RKO (cell line): ENCODE measurements around the gene ARL15.
"Not testable (repeated sequence)": the region's sequence is repeated elsewhere in the genome, so short reads cannot be mapped to it uniquely, and the experiment has no call there.

Experiments used
- DNase-seq: peaks from one replicate; pipeline ENCODE4 v3.0.0-alpha.2; 2016; ENCODE audit warnings: low spot score

The ARL15 gene

DNA sequence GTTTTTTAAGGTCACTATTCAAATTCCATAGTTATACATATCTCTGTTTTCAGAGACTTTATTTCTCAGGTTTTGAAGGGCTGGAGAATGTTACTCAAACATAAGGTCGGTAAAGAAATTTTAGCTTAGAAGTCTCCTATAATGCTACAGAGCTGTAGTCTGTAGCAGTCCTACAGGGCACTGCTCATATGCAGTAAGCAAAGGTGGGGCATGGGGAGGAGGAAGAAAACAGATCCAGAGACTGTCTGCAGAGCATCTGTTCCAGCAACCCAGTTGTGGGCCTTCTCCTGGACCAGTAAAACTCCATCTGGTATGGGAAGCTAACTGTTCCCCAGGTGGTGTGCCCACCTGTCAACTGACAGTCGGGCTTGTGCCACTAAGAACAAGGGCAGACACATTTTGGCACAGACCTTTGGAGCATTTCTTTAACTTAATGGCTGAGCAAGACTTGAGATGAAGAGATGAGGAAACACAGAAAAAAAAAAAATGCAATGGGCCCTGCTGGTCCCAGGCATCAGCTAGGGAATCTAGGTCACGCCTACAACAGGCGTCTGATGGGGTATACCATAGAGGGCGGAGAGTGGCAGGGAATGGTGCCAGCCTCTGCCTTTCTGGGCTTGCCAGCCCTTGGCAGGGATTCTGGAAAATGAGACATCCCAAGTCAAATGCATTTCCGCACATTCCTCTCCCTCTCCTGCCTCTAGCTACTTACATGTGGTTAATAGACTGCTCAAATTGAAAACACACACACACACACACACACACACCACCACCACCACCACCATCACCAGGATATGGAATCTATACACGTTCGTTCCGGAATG is 218.9 kb downstream of the ARL15 start:
- DNase-seq = no peak

DNA sequence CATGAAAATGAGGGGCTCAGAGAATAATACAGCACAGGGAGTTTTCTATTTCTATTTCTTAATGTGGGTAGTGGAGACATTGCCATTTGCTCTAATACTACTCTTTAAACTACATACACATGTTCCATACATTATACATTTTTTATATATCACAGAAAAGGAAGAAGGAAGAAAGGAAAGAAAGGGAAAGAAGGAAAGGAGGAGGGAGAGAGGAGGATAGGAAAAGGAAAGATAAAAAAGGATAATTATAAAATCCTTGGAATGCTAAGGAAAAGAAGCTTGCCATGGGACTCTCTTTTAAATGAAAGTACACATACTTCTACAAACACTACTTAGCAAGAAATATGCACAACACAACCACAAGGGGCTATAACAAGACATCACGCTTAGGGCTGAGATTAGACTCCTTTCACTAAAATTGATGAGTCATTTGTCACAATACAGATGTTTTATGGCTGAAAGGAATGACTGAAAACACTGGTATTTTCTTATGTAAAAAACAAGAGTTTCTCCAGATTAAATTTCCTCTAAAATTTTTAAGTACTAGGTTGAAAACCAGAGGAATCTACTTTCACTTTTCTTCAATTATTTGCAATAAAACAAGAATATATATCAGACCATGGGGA is 219.8 kb downstream of the ARL15 start:
- peak; percentile 73 for DNase-seq

DNA sequence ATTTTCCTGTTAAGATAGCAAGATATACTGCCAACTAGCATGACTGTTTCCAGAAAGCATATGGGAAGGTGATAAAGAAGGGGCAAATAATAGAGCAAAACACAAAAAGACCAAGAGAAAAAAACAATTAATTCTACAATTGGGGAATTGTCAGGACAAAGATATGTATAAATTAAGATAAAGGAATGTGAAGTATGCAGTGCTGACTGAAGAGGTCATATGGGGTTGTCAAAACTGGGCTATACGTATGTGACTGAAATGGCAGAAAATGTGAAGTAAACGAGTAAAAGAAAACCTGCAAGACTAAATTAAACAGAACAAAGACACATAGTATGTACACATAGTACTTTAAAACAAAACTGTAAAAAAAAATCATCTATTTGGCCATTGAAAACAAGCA is 222.3 kb downstream of the ARL15 start:
- DNase-seq = no peak

DNA sequence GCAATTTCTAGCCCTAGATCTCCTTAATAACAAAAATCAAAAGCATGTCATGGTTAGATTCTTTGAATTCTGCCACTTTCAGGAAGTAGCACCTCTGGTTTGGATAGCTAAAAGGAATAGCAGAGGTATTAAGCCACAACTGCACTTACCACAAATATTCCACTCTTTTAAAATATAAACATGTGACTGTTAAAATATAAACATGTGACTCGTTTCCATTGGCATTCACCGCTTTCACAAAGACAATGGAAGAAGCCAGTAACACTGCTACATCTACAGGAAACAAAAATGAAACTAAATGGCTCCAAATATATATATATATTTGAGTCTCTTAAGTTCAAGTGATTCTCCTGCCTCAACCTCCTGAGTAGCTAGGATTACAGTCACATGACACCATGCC is 222.9 kb downstream of the ARL15 start:
- DNase-seq = no peak

DNA sequence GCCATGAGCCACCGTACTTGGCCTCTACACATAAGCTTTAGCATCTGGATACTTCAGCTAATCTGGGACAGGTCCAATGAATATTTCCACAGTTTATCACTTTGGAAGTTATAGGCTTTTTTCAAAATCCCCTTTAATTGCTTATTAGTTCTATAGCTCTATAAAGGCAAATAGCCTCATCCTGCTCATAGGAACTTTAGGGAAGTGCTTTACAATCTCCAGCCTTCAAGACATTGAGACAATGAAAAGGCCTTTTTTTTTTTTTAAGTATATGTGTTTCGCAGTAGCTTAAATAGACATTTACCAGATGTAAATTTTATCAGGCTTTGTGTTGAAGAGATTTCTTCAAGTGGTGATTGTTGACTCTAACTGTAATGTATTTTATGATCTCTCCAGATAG is 224.2 kb downstream of the ARL15 start:
- DNase-seq = no peak

DNA sequence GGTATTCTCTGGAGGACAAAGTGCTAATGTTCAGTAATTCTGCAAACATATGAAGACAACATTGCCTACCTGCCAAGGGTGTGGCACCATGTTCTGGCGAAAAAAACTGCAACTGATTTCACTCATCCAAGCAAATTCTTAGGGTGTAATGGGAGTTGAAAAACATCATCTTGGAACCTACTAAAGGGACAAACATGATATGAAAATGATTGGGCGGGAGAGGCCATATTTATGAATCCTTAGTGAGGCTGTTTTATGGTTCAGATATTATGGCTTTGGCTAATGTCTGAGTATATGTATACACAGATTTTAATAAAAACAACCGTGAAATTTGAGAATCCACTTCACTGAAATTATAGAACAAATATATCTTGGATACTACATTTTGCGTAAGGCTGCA is 225.7 kb downstream of the ARL15 start:
- no peak for DNase-seq

DNA sequence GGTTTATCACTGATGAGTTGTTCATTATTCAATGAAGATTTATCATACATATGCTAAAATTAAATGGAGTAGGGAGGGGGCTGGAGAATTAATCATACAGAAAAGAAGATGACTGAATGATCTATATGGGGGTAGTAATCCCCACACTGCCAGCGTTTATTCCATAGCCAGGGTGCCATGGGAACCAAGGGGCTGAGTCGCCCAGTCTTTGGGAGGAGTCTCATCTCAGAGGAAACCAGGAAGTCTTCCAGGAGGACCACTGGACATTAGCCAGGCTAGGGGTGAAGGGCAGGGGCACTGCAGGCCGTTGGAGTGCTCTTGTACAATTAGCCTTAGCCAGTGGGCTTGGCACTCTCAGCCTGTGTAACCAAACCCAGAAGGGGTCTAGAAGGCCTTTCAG is 226.5 kb downstream of the ARL15 start:
- DNase-seq = no peak

DNA sequence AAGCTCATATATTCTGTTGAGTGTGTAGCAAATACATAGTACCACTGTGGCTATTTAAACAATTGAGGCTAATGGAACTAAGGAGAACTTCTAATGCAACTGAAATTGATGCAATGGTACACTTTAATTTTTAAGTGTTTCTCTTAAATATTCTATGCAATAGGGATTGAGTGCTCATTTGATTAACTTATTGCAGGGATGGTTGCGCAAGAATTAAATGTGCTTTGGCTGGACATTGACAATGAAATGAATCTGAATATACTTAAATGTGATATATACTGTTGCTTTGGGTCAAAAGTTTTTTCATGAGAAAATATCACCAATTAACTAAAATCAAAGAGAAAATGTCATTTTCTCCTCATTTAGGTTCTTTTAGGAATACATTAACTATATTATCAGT is 227.1 kb downstream of the ARL15 start:
- no peak for DNase-seq

DNA sequence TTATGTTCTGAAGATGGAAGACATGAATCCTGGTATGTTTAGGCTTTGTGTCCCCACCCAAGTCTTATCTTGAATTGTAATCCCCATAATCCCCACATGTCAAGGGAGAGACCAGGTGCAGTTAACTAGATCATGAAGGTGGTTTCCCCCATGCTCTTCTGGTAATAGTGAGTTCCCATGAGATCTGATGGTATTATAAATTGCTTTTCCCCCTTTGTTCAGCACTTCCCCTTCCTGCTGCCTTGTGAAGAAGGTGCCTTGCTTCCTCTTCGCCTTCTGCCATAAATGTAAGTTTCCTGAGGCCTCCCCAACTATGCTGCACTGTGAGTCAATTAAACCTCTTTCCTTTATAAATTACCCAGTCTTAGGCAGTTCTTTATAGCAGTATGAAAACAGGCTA is 229.0 kb downstream of the ARL15 start:
- DNase-seq = no peak

DNA sequence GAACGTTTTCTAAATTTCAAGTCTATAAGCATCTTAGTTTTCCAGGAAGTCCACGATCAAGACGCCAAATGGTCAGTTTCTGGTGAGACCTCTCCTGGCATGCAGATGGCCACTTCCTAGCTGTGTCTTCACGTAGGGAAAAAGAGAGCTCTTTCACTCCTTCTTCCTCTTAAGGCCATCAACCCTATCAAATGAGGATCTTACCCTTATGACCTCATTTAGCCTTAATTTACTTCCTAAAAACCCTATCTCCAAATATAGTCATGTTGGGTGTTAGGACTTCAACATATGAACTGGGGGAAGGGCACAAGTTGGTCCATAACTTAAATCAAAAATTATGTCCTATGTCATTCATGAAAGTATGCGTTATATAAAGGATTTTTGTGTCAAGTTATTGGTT is 229.5 kb downstream of the ARL15 start:
- no peak for DNase-seq

DNA sequence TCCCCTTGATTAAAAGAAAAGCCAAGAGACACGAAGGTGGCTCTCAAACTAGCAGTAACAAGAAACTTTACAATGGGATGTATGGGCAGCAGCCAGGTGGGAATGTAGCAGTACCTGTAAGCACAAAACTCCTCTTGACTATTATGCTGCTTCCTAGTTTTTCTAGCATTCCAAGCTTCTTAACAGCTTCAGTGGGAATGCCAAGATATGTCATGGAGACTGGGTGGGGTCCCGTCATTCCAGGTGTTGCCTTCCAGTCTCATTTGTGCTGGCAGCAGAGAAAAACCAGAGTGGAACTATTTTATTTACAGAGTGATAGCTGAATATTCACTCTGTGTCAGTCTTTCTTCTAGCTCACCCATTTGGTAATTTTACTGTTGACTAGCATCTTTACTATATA is 236.6 kb downstream of the ARL15 start:
- no peak for DNase-seq

DNA sequence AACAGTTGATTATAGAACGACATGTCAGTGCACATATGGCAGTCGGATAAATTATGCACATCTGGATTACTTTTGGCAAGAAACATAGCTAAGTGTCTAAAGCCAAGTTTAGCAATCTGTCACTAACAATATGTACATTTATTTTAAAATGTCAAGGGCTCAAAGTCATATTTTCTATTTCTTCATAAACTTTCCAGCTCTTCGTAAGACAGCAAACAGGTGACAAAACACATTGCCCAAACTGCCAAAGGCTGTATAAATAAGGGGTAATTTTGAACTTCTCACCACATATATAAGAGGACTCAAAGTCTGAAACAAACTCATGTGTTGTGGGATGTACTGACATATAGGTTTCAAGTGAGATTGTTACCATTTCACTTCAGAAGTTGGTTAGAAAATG is 237.2 kb downstream of the ARL15 start:
- no peak for DNase-seq

DNA sequence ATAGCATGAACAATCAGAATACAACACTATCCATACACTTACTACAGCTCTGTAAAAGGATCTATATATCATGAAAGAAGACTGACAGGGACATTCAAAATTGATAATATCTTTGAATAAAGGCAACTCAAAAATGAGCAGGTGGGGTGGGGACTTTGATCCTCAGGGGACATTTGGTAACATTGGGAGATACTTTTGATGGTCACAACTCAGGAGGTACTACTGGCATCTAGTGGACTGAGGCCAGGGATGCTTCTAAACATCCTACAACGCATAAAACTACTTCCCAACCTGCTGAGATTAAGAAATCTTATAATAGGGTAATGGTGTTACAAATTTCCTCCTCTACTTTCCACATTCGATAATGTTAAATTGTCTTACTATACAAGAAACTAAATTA is 243.9 kb downstream of the ARL15 start:
- DNase-seq = no peak

DNA sequence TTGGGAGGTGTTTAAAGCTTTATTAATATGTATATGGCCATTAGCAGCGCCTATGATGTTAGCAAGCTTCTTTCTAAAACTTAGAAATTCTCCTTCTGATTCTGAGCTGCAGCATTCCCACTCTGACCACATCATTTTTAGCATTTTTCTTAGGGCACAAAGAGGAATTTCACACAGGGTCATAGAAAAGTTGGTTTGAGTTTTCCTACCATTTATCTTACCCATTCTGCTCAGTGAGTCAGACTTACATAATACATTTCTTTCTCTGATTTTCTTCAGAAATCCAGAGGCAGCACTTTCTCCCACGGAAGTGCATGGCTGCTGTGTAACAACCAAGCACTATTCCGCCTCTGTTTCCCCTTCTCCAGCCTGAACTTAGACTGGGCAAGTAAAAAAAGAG is 246.6 kb downstream of the ARL15 start:
- no peak for DNase-seq

DNA sequence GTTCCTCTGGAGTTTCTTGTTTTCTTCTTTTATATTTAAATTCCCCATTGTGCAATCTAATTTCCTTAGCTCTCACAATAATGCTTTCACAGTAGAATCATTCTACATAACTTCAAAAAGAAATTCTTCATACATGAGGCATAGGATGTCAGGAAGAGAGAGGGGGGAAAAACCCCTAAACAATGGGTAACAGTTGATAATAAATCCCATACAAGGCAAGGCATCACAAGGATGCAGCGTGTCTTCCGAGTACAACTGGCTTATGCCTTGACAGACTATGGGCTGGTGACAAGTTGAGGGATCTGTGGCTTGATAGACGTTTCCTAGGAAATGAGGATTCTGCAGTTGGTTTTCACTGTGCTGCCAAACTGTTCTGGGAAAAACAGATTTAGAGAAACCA is 247.4 kb downstream of the ARL15 start:
- DNase-seq = no peak

DNA sequence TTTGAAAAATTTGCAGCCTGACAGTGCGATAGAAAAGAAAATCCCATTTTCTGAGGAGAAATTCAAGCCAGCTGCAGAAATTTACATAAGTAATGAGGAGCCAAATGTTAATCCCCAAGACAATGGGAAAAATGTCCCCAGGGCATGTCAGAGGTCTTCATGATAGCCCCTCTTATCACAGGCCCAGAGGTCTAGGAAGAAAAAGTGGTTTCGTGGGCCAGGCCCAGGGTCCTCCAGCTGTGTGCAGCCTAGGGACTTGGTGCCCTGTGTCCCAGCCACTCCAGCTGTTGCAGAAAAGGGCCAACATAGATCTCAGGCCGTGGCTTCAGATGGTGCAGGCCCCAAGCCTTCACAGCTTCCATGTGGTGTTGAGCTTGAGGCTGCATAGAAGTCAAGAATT is 249.5 kb downstream of the ARL15 start:
- not testable (repeated sequence) for DNase-seq

DNA sequence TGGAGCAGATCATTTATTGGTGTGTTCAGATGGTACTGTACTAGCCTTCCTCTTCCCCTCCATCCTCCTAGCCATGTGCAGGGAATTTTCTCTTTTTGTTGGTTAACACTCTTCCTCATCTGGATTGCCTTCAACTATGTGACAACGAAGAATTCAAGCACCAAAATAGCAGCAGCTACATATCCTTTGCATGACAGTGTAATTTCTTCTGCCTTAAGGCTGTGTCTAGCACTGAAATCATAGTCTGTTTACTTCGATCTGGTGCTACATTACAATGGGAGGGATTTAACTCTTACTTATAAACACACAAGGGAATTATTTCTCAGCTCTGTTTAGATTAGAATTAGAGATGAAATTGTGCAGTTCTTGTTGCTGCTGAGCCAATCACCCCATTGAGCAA is 260.4 kb downstream of the ARL15 start:
- no peak for DNase-seq

DNA sequence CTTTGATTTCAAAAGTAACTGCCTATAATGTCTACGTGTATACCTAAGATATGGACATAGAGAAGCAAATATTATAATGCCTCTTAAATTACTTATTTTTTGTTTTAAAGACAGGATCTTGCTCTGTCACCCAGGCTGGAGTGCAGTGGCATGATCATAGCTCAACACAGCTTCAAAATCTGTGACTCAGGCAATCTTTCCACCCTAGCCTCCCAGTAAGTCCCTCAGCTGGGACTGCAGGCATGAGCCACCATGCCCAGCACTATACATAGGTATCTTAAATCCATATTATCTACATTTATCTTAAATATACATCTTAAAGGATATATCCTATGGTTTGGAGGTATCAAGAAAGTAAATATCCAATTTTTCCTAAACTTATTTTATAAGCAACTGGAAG is 261.2 kb downstream of the ARL15 start:
- no peak for DNase-seq

DNA sequence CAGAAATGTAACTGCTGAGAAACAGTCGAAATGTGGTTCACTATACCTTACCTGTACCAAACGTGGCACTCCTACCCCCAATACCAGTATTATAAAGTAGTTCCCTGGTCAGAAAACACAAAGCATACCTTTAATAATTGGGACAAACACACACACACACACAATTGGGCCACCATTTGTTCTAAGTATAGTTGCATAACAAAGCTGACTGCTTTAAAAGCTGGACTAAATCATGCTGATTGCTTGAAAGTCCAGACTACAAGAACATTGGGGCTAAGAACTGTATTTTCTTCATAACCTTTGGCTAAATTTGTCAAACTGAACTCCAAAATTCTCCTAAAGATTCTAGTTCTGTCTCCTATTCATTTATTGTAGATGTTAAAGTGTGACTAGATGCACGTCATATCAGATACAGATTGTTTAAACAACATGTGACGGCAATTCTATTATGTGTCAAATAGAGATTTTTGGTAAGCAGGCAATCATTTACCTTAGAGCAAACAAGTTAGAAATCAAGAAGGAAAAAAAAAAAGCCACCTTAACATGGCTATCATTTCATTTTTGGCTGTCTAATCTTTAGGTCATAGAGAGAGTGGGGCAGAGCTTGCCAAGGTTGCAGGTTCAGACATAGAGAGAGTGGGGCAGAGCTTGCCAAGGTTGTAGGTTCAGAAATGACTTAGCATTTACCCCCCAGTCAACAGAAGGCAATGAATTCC is 265.1 kb downstream of the ARL15 start:
- no peak for DNase-seq

DNA sequence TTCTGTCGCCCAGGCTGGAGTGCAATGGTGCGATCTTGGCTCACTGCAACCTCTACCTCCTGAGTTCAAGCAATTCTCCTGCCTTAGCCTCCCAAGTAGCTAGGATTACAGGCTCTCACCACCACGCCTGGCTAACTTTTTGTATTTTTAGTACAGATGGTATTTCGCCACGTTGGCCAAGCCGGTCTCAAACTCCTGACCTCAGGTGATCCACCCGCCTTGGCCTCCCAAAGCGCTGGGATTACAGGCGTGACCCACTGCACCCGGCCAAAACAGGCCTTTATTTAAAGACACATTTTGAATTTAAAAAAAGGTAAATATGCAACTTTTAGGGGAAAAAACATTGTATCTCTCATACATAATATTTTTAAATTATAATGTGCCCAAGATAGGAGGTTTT is 266.1 kb downstream of the ARL15 start:
- not testable (repeated sequence) for DNase-seq

DNA sequence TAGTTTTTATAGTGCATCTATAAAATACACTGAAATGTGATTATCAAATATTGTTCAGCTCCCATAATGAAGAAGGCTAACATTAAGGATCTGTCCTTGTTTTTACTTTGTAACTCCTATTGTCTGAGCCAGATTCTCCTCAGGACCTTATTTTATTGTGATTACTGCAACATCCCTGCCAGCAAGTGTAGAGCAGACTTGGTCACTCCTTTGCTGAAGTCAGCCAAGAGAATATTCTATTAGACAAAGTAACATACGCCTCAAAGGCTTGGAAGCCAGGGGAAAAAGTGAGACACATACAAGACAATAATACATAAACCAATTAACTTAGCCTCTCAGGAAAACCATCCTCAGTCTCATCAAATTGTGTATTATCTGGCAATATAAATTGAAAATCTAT is 269.6 kb downstream of the ARL15 start:
- DNase-seq = no peak

DNA sequence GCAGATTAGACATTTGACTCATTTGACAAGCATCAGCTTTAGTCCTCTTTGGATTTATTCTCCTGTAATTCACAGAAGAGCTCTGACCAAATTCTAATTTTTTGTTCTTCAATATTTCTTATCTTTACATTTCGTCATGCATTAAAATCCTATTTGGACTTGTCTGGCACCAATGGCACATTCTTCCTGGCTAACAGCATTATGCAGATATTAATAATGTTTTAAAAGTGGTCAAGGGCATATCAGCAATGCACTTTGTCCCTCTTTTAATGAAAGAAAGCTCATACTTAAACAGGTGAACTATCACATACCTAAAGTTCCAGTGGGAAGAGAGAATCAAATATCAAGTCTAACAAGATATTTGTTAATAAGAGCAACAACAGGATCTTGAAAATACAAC is 270.4 kb downstream of the ARL15 start:
- DNase-seq = no peak

DNA sequence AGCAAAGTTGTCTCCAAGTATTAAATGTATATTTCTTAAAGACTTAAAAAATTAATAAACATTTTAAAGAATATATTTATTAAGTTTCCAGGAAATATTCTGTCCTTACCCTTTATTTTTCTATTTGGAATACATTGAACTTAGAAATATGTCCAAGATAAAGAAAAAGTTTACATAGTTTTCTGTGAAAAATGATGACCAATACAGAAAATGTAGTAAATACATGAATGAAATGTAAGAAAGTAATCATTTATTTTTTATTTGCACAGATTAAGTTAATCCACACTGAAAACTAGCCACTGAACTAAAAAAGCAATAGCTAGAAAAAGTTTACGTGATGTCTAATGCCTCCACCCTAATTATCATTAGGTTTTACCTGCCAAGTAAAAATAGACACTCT is 273.2 kb downstream of the ARL15 start:
- DNase-seq = no peak
